HK-2 (cell line): ENCODE data around the gene ELMO2.
"Not testable (repeated sequence)": the region's sequence is repeated elsewhere in the genome, so short reads cannot be mapped to it uniquely, and the experiment has no call there.

Experiments used
- DNase-seq: peaks from one replicate; pipeline ENCODE4 v3.0.0-alpha.2; 2018; ENCODE audit not compliant: unreplicated experiment

Gene ELMO2

DNA sequence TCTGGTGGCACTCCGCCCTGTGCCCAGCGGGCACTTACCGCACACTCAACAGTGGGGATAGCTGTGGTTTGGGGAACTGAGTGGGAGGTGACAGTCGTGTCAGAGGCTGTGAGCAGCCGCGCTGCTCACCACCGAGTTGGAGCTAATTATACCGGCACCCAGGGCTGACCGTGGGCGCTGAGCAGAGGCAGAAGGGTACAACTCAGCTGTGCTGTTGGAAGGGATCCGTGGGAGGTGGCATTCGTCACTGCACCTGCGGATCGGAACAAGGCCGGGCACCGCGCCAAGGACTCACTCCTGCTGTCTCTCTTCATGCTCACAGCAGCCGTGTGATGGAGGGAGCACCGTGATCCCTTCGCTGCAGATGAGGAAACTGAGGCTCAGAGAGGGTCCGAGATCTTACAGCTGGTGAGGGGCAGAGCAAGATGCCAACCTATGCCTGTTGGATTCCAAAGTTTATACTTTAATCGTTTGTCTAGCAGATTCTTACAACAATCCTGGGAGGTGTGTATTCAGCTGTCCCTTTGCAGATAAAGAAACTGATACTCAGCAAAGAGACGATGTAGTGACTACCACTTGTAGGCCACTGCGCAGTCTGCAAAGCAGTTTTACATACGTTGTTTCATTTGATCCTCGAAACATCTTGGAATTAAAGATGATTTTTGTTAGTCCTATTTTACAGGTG, 713 bp upstream of the ELMO2 start:
- peak; percentile 73 for DNase-seq

DNA sequence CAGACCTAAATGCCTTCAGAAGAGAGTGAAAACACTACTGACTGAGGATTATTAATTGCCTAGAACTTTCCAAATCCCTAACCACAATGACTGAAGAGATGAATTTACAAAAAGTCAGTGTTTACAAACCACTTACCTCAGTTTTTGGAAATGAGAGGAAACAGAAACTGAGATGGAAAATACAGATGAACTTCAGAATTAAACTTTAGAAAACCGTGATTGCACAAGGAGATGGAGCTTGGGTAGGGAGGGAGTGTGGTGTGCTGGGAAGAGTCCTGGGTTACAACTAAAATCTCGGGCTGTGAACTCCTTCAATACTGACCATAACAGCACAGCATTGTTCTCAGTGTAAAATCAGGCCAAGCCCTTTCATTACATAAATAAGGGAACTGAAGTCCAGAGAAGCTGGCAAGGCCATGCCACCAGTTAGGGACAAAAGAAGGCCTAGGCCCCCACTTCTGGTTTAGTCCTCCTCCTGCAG, 4.0 kb downstream of the ELMO2 start:
- no peak for DNase-seq

DNA sequence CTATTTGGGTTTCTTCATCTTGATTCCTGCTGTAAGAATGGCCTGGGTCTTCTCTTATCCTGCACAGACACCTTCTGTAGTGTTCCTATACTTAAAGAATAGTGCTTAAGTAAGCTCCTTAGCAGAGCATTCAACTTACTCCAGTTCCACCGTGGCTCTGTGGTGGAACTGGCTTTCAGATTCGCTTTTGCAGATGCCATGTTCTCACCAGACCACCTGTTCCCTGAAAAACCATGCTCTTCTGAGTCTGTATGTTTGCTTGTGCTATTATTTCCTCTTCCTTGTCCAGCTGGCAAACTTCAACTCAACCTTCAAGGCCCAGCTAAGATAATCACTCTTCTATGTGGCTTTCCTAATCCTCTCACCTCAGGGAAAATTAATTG, 4.9 kb downstream of the ELMO2 start:
- no peak for DNase-seq

DNA sequence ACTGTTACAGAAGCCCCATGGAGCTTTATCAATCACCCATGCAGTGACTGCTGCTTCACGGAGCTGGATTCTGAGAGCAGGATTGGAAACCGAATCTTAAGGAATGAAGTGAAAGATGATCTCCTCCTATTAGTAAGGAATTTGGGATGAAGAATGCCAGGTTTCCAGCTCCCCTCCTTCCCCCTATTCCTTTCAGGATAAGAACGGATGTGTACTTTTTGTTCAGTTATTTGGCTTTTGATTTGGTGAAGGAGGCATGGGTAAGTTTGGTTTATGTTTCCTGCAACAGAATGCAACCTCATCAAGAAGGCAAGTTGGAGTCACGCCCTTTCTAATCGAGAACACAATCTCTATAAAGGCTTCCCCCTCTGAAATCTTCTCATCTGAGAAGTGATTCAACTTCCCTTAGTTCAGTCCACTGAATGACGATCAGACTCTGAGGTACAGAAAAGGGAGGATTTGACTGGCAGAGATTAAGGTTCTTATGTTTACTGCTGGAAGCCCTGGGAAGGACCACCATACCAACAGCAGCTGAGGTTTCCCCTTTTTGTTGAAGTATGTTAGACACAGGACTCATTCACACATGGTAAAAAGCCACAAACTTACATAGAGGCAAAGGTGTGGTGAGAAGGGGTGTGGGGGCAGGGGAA, 5.5 kb downstream of the ELMO2 start:
- DNase-seq, result no peak

DNA sequence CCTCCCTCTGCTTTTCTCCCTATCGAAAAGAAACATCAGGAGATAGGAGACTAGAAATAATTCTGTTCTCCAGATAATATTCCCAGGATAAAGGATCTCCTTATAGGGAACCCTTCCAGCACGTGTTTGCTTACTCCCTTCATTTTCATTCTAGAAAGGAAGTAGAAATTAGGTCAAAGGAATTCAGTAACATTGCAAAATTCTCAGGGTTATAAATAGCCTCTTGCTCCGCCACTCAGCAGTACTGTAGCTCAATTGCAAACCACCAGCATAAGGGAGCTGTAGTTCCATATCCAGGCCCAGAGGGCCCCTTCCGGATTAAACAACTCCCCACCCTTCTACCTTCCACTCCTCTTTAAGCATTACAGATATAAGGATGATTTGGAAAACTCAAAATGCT, 6.2 kb downstream of the ELMO2 start:
- DNase-seq, result no peak

DNA sequence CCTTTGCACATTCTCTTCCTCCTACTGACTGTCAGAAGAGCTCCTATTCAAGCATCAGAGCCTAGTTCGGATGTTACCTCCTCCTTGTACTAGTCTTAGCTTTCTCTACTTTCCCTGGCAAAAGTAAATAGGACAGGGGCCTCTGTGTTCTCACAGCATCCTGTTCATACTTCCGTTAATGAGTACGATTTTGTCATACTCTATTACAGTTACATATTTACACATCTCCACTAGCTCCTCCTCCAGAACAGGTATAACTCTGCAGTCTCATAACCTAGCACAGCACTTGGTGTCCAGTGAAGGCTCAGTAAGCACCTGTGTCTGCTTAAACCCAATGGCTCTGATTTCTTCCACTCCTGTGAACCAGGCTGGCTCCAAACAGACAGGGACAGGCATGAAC, 7.0 kb downstream of the ELMO2 start:
- DNase-seq, result no peak

DNA sequence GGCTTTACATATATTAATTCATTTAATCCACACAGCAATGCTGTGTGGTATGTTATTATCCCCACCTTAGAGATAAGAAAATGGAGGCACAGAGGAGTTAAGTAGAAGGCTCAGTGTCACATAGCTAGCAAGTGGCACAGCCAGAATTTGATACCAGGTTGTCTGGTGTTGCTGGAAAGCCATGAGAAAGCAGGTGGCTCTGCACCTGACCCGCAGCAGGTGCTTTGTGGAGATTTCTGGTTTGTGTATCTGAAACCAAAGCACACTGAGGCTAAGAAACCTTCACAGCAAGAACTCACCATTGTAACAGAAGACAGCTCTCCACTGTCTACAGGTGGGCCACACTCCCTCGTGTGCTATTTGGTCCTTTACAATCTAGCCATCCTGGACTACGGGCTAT, 7.5 kb downstream of the ELMO2 start:
- DNase-seq, result no peak

DNA sequence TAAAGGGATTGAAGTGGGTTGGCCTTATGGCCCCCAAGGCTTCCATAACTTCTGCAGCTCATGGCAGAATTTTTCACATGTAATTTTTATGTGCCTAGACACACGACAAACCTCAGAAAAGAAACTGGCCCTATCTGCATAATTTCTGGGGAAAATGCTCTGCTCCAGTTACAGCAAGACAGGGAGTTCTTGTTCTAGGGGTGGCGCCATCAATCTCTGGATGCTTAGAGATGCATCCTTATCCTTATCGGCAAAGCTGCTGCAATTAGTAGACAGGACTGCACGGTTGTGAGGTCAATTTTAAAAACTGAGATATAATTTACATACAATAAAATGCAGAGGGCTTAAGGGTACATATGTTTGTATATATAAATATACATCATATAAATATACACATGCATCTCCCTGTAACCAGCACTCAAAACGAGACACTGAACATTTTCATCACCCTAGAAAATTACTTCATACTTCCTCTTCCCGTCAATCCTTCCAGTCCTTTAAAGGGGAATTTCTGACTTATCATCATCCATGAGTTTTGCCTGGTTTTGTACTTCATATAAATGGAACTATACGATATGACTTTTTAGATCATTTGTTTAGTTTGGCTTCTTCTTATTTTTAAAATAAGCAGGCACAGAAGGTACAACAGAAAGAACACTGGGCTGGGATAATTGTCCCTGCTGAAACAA, 10.2 kb downstream of the ELMO2 start:
- no peak for DNase-seq

DNA sequence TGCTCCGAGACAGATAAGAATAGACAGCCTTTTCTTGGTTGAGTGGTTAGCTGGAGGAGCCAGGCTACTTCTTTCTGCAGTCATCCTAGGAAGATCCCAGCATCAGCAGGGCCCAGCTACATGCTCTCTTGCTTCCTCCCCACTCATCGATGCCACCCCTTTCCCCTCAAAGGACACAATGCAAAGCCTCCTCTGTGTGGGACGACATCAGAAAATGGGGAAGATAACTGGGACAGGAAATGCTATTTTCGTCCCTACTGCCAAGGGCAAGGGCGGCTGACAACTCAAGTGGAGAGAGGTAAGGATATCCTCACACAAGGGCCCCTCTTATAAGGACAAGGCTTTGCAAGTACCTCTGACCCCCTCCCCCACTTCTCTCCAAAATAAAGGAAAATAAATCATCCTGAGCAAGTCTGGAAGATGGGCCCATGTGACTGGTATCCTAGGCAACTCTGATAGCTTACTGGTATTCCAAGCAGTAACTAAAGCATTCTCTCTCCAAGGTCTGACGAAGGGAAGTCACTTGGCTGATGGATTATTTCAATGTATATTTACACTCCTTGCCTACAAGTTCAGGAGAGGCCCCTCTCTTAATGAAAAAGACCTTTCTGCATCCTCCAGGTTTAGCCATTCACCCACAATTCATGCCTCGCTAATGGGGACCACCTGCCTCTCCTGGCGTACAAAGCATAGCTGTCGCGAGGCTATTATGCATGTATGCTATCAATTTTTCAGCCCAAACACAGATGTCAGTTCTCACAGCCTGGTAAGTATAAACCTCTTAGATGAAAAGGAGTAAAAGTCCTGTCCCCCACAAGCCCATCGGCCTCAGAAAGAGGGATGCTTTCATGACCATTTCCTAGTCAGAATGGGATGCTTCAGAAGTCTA, 11.3 kb downstream of the ELMO2 start:
- no peak for DNase-seq

DNA sequence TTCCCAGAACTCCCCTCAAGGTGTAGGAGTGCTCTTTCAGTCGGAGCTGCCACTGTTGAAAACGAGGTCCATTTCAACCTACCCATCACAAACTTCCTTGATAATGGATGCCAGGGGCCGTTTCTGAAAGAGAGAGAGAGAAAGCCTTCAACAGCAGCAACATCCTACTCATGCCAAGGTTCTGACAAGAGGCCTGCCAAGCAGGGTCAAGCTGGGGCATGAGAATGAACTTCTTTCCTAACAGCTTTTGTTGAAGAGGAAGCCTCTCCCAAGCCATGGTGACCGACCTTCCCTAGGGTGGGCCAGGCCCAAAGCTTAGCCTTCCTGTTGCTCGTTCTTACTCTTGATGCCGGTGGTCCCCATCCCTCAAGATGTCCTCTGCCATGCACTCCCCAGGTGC, 12.4 kb downstream of the ELMO2 start:
- no peak for DNase-seq

DNA sequence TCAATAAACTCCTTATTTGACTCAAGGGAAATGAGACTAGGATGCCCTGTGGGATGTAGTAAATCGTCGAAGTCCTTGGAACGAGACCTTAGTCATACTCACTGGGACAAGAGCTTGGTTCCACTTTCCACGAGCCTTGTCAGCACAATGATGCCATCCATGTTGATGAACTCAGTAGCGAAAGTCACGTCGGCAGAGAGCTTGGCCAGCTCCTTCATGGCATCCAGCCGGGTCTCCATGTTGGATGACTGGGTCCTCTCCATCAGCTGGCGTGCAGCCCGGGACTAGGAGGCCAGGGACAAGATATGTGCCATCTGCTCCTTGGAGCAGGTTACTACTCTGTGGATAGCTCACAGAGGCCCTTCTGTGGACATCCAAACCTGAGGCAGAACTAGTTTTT, 17.5 kb downstream of the ELMO2 start:
- no peak for DNase-seq

DNA sequence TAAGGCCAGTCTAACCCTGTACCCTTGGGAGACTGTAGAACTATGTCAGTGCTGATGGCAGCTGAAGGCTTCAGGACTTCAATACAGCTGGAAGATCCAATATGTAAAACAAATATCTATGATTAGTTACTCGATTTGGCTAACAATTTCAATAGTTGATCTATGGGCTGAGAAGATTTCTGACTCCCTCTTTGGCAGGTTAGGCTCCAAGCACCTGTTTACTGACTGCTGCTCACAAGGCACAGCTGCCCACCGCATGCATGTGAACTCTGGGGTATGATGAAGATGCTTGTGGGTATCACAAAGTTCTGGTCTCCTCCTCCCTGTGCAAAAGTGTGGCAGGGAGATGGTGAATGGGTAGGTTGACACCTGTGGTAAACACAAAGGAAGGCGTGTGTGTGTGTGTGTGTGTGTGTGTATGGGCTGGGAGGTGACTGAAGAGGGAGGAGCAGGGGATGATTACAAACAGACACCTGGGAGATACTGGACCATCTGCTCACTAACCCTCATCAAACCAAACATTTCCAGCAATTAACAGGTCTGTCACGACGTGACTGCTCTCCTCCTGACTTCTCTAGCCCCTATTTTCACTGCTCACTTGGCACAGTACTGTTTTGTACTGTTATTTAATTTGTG, 18.1 kb downstream of the ELMO2 start:
- no peak for DNase-seq

DNA sequence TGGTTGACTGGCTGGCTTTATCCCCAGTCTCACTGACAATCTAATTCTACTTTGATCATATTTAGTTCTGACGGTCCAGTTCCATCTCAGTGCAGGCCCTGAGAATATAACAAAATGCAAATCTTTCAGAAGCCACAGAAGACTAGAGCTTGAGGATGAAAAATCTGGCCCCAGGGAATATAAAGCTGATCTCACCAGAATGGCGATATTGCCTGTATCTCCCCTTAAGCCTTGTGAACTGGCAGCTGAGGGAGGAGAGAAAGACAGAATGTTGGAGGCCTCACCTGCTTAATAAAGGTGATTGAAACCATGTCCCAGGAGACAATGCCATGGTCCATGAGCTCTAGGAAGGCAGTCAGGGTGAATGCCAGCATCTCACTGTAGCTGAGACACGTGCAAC, 19.4 kb downstream of the ELMO2 start:
- not testable (repeated sequence) for DNase-seq

DNA sequence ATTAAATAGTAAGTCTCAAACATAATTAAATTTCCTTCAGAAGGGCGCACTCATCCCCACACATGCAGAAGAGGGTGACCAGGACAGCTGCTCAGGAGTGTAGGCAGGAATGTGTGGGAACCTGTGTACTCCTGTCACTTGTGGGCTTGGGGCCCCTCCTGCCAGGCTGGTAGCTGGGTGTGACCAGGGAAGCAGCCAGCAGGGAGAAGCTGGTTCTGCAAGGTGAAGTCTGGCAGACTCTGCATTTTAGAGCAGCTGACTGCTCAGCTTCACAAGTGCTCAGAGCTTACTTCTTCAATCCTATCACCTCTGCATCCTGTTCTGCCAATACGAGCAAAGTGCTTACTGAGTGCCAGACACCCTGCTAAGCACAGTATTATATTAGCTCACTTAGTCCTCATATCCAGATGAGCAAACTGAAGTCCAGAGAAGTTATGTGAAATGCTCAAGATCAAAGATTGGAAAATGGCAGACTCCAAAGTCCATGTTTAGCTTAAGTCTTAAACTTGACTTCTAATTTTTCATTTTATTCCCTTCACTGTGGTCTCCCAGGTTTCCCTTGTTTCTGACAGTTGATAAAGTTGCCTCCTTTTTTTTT, 27.9 kb downstream of the ELMO2 start:
- DNase-seq, result no peak

DNA sequence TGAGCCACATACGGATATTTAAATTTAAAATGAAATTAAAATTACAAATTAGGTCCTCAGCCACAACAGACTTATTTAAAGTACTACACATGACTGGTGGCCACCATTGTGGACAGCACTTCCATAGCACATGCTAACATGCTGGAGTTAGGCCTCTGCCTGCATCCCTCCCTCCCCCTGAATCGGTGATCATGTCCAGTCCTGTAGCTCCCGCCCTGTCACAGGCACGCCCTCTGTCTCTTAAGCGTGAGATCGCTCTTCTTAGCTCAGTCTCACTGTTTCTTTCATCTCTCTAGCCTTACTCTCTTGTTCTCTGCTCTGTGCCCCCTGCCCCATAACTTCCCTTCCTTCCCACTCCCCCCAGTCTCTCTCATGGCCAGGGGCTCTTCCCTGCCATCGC, 28.9 kb downstream of the ELMO2 start:
- no peak for DNase-seq

DNA sequence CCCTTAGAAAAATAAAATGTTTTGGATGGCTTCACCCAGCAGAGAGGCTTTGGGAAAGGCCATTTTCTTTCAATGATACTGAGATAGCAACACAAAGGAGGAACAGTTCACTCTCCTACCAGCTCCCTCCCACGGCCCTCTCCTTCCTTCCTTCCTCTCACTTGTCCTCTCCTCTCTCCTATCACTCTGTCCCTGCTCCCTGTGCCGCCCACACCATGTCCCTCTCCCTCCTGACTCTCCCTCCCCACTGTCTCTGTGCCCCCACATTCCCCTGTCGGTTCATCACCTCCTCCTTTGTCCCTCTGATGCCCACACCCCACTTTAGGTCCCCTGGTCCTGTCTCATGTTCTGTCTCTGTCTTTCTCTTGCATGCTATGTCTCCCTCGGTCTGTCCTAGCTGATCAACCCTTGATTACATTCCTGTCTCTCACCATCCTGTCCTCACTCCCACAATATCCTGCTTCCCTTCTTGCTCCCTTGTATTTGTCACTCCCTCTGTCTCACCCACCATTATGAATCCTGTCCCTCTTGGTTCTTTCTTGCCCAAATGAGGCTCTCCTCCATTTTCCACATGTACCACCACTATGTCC, 30.1 kb downstream of the ELMO2 start:
- no peak for DNase-seq

DNA sequence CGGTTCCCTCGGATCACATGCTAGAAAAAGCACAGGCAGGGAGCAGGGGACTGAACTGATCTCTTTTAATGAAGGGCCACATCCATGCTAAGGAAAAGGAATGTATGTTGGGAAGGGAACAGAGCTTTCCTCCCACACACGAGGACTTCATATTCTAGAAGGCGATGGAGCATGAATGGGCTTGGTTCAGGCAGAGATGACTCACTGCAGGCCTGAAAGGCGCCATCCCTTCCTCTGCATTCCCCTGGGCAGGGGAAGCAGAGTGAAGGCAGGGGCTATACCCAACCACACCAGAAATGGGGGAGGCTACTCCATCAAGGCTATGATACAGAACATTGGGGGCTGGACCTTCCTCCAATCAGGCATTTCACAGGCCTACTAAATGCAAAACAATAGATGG, 30.6 kb downstream of the ELMO2 start:
- DNase-seq, result peak; percentile 56

DNA sequence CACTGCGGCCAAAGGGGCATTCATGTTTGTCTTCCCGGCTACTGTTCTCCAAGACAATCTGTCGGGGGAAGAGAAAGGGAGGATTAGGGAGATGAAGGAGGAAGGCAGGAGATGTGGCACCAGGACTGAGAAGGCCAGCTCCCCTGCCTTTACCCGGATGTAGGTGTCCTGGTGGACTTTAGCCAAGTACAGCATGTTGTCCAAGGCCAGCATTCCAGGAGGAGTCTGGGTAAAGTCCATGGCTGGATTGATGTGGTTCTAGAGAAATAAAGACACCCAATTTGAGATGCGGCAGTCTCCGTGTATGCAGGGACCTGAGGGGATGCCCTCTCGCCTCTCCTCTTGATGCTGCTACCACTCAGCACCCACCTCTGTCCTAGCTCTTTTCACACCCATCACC, 32.0 kb downstream of the ELMO2 start:
- DNase-seq, result no peak

DNA sequence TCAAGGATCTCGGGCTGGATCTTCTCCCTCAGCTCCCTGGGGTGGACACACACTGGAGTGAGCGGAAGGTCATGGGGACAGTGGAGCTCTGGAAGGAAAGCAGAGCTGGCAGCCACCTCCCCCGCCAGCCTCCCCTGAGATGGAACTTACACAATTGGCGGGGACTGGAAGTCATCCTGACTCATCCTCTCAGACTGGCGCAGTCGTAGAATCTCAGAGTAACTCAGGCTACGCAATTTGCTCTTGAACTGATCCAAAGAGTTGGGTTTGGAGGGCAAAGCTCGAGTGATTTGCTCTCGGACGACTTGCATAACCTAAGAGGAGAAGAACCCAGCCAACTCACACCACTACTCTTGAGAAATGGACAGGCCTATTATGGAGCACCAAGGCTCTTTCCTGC, 34.8 kb downstream of the ELMO2 start:
- no peak for DNase-seq

DNA sequence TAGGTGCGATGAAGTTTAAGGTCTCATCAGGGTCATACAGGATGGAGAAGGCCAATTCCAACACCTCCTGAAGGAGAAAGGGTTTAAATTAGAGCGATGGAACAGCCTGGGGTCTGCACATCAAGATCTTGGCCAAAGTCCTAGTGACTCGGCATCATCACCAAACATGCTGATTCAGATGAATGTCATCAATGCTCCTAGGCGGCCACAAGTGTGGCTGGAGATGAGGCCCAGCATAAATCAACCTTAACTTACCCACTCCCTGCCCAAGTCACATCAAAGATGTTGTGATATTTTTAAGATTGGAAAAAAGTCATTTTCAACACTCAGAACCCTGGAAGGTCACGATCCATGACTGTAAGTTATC, 37.5 kb downstream of the ELMO2 start:
- DNase-seq, result no peak
